HG03103 (cell line): ENCODE measurements around the gene ABCB4.
"Not testable (repeated sequence)": the region's sequence is repeated elsewhere in the genome, so short reads cannot be mapped to it uniquely, and the experiment has no call there.

Experiments
- ATAC-seq: cut with Tn5 transposase; IDR thresholded peaks from one replicate; pipeline ENCODE4 v1.9.1; 2021; ENCODE audit warnings: low read depth; ENCODE audit not compliant: unreplicated experiment

ABCB4 gene

DNA sequence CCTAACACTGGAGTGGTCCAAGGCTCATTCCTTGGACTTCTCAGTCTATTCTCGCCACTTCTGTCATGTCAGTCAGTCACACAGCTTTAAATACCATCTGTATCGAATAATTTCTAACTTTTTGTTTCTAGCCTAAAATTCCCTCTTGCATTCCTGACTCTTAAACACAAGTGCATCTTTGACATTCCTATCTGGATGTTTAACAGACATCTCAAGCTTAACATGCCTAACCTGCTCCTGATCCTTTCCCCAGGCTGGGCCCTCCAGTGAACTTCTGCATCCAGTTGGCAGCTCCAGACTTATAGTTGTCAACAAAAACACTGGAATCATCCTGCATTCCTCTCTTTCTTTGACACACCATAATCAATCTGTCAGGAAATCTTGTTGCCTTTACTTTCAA, 4.5 kb upstream of the ABCB4 start:
- ATAC-seq = no peak

DNA sequence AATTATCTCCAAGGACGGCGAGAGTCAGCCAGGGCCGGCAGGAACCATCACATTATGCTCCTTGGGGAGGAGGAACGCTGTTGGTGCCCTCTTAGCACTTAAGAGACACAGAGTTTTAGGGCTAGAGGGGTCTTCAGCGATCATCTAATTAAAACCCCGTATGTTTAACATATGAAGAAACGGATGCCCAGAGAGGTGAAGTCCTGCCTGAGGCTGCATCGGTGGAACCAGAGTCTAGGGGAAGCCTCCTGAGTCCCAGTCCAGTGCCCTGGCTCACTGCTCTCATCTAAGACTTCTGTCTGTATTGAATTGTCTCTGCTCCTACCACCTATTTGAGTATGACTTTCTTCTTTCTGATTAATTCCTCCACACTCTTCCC, 688 bp upstream of the ABCB4 start:
- no peak for ATAC-seq

DNA sequence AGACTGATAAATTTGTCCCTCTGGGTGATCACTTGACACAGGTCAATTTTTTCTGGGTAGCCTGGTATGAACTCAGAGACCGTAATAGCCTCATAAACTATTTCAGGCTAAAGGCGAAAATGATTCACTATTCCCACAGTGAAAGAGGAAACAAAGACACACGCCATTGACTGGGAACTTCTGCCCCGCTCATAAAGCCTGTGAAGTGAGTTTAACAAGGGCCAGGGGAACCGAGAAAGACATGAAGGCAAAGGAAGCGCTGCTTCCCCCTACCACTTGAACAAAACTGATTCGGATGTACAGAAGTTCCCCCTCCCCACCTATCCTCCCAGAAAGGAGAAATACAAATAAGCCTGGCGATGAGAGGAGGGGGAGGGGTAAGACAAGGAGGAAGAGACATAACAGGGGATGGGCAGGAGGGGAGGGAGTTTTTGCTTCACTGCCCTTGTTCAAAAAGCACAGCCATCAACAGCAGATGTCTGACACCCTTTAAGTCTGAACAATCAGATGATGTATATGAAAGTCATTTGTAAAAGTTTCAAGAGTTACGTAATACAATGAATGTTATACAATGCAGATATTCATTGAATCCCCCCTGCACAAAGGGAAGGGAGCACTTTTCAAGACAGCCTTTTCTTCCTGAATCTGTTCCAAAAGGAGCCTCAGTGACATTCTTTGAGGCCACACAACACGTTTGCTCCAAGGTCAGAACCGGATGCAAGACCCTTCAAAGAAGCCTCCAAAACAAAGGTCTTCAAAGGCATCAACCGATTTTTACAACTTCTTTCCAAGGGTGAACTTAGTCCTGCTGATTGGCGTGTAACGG, 734 bp downstream of the ABCB4 start:
- ATAC-seq = peak; percentile 81

- ATAC-seq = no peak
Observed at GRCh38 chr7:87473986-87474385, 1.5 kb downstream of the ABCB4 start.

DNA sequence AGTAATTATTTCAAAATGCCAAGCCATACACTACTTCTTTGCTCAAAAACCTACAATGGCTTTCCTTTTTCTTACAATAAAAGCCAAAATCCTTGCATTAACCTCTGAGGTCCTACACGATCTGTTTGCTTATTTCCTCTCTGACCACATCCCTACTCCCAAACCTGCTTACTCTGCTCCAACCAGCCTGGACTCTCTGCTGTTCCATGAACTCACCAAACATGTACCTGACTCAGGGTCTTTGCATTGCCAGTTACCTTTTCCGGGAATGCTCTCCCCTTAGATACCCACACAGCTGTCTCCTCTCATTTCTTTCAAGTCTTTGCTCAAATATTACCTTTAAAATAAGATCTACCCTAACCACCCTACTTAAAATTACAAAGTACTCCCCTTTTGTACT, 2.3 kb downstream of the ABCB4 start:
- no peak for ATAC-seq

DNA sequence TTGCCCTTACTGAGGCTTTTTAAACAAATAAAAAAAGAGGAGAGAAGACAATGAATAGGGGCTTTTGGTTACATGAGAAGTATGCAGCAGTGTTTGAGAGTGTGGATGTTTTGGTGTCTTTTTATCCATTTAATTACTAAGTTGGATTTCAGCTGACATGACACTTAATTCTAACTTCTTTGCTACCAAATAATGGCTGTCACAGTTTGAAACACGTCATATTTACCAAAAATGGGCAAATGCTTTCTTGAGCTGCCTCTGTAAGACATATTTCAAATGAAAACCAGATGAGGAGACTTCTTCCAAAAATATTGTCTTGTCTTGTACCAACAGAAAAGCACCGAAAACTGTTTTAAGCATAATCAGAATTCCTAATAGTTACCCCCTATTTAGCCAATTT, 4.0 kb downstream of the ABCB4 start:
- ATAC-seq = no peak

DNA sequence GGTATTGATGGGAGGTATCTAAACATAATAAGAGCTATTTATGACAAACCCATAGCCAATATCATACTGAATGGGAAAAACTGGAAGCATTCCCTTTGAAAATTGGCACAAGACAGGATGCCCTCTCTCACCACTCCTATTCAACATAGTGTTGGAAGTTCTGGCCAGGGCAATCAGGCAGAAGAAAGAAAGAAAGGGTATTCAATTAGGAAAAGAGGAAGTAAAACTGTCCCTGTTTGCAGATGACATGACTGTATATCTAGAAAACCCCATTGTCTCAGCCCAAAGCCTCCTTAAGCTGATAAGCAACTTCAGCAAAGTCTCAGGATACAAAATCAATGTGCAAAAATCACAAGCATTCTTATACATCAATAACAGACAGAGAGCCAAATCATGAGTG, 6.3 kb downstream of the ABCB4 start:
- not testable (repeated sequence) for ATAC-seq

DNA sequence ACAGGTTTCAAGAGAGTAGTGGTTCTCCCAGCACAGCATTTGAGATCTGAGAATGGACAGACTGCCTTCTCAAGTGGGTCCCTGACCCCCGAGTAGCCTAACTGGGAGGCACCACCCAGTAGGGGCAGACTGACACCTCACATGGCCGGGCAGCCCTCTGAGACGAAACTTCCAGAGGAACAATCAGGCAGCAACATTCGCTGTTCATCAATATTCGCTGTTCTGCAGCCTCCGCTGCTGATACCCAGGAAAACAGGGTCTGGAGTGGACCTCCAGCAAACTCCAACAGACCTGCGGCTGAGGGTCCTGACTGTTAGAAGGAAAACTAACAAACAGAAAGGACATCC, 10.0 kb downstream of the ABCB4 start:
- ATAC-seq = not testable (repeated sequence)

- not testable (repeated sequence) for ATAC-seq
Observed at GRCh38 chr7:87464830-87465533, 10.5 kb downstream of the ABCB4 start.

DNA sequence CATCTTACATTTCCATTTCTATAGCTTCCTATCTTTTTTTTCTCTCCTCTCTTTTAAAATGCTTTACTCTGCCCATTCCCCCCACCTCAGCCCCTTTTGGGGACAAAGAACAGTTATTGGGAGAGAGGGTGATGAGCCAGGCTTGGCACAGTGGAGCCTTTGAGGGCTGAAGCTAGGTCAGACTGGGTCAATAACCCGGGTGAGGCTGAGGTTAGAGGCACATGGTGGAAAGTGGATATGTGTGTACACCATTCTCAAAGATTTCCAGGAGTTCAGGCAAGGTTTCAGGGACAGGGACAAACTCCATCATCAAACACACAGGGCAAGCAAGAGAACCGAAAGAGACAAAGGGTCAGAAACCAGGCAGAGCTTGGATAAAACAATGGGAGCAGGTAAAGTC, 11.5 kb downstream of the ABCB4 start:
- ATAC-seq = no peak

DNA sequence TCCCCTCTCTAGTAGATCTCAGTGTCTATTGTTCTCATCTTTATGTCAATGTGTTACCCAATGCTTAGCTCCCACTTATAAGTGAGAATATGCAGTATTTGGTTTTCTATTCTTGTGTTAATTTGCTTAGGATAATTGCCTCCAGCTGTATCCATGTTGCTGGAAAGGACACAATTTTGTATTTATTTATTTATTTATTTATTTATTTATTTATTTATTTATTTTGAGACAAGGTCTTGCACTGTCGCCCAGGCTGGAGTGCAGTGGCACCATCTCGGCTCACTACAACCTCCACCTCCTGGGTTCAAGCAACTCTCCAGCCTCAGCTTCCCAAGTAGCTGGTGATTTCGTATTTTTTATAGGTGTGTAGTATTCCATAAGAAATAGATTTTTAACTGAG, 15.0 kb downstream of the ABCB4 start:
- not testable (repeated sequence) for ATAC-seq

GRCh38 chr7:87459941-87460340, 15.5 kb downstream of the ABCB4 start:
- ATAC-seq = no peak

DNA sequence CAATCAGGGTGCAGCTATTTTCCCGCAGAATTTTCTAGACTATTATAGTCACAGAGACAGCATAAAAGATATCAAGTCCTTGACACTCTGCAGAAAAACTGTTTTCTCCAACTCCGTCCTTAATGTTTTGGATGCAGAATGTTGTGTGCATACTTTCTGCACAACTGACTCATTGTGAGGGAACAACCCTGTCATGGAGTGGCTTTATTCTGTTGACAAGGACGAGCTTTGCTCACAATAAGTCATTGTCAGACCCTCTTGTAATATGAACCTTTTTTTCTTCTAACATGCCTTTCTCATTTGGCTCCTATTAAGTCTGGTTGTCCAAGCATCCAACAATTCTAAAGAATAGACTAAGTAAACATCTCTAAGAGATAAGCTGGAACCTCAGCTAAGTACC, 17.3 kb downstream of the ABCB4 start:
- ATAC-seq = no peak

GRCh38 chr7:87456247-87456646, 19.2 kb downstream of the ABCB4 start:
- ATAC-seq = no peak

GRCh38 chr7:87452279-87452678, 23.2 kb downstream of the ABCB4 start:
- no peak for ATAC-seq

DNA sequence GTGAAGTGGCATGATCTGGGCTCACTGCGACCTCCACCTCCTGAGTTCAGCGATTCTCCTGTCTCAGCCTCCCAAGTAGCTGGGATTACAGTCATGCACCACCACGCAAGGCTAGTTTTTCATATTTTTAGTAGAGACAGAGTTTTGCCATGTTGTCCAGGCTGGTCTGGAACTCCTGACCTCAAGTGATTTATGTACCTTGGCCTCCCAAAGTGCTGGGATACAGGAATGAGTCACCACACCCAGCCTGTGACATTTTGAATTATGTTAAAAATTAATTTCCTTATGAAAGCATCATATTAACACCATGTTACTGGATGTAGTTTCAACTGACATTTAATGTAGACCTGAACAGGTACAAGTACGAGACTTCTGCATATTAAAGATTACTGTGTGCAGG, 24.3 kb downstream of the ABCB4 start:
- ATAC-seq = no peak

GRCh38 chr7:87450706-87451105, 24.8 kb downstream of the ABCB4 start:
- ATAC-seq = no peak

- no peak for ATAC-seq
Observed at GRCh38 chr7:87448388-87448787, 27.1 kb downstream of the ABCB4 start.

GRCh38 chr7:87447116-87447635, 28.3 kb downstream of the ABCB4 start:
- ATAC-seq = no peak

- peak; percentile 96 for ATAC-seq
Observed at GRCh38 chr7:87445897-87446296, 29.6 kb downstream of the ABCB4 start.

- no peak for ATAC-seq
Observed at GRCh38 chr7:87435546-87435945, 39.9 kb downstream of the ABCB4 start.

- ATAC-seq = no peak
Observed at GRCh38 chr7:87432536-87432935, 42.9 kb downstream of the ABCB4 start.
